Right cardiac atrium (tissue), 5 donors: ENCODE measurements around the gene TIMM10B. TPM values are rescaled to one million over a fixed set of nuclear protein-coding genes. Genes with fewer than 3 reads are reported as not detected.

ENCODE experiments used
- ATAC-seq, 2 donors: fragments of 200-7000 bp; cut with Tn5 transposase; one replicate each; pipeline versions ENCODE4 v1.8.0 to v1.9.1; 2020; ENCODE audit warnings: moderate library complexity in 2 of 2, mild to moderate bottlenecking in 1 of 2
- DNase-seq, 3 donors: peaks; one replicate each; pipeline ENCODE4 v3.0.0-alpha.2; 2020
- H3K27ac ChIP-seq: one replicate; pipeline ENCODE4 v1.5.1; 2013; ENCODE audit warnings: mild to moderate bottlenecking, low read length, control low read depth, moderate library complexity
- H3K27me3 ChIP-seq: one replicate; pipeline ENCODE4 v1.6.1; 2013; ENCODE audit not compliant: control insufficient read depth, insufficient read depth
- H3K4me1 ChIP-seq: one replicate; pipeline ENCODE4 v1.6.1; 2013; ENCODE audit warnings: low read length; ENCODE audit not compliant: control insufficient read depth, insufficient read depth
- H3K4me3 ChIP-seq: one replicate; pipeline ENCODE4 v1.5.1; 2013; ENCODE audit warnings: low read length, control low read depth
- H3K9me3 ChIP-seq: one replicate; pipeline ENCODE4 v1.6.1; 2013; ENCODE audit warnings: low read length; ENCODE audit not compliant: control insufficient read depth
- WGBS: extraction: QIAGEN DNeasy Blood & Tissue Kit; methylation state at CpG from one replicate; pipeline ENCODE4 v1.1.7; 2013; 5-methylcytosine and 5-hydroxymethylcytosine counted together
- intact Hi-C, 4 donors: fragments of 100-400 bp; cut with DNase I; formaldehyde crosslinking; loops; one replicate each; pipeline versions ENCODE4 v1.11.0 to v1.14.0; 2022 to 2023
- long read RNA-seq, 4 donors: library from polyadenylated mRNA; unstranded; transcript quantifications; one replicate each; pipeline ENCODE4 v2.0.0, GENCODE V29; 2020 to 2021
- polyA plus RNA-seq: library from polyadenylated mRNA; stranded (reverse); fragments of 200-250 nt; gene quantifications from one replicate; pipeline ENCODE4 v1.2.3, GENCODE V29; 2013
- total RNA-seq, 4 donors: library from RNA; stranded (reverse); fragmentation: NEBNext Ultra II Directional; extraction: Animal tissue kit (Norgen Biotek cat#: 25700); gene quantifications; one replicate each; pipeline ENCODE4 v1.2.1, GENCODE V29; 2021
- donor health status: healthy with polysubstance abuse.
- donor health status: DM: no; HTN: yes; CAD: no.
- donor health status: DM: no; HTN: no; CAD: no.
- donor health status: DM: no; HTN: yes; CAD: no; lungs with severe emphysema.
- donor health status: DM: yes; HTN: yes; CAD: no.

Gene TIMM10B
- 10 to 100 TPM; 21.5 to 28.9 (median 26.0) TPM for total RNA-seq
- 18.8 TPM for polyA plus RNA-seq
- long read RNA-seq, donor 1, transcript TIMM10B-201 (3 exons, 2,840 nt), result major isoform, 60 of 62 reads
- long read RNA-seq, donor 1, partial matches to known transcripts, result 0 of 62 reads
- long read RNA-seq, donor 1, other reads (novel, unspliced or antisense), result 0 of 62 reads
- long read RNA-seq, donor 2, transcript TIMM10B-201 (3 exons, 2,840 nt), result major isoform, 29 of 31 reads
- long read RNA-seq, donor 2, partial matches to known transcripts, result 0 of 31 reads
- long read RNA-seq, donor 2, other reads (novel, unspliced or antisense), result 1 of 31 reads
- long read RNA-seq, donor 3, transcript TIMM10B-201 (3 exons, 2,840 nt), result major isoform, 96 of 98 reads
- long read RNA-seq, donor 3, partial matches to known transcripts, result 0 of 98 reads
- long read RNA-seq, donor 3, other reads (novel, unspliced or antisense), result 1 of 98 reads
- long read RNA-seq, donor 4, transcript TIMM10B-201 (3 exons, 2,840 nt), result major isoform, 21 of 22 reads
- long read RNA-seq, donor 4, partial matches to known transcripts, result 0 of 22 reads
- long read RNA-seq, donor 4, other reads (novel, unspliced or antisense), result 1 of 22 reads

DNA sequence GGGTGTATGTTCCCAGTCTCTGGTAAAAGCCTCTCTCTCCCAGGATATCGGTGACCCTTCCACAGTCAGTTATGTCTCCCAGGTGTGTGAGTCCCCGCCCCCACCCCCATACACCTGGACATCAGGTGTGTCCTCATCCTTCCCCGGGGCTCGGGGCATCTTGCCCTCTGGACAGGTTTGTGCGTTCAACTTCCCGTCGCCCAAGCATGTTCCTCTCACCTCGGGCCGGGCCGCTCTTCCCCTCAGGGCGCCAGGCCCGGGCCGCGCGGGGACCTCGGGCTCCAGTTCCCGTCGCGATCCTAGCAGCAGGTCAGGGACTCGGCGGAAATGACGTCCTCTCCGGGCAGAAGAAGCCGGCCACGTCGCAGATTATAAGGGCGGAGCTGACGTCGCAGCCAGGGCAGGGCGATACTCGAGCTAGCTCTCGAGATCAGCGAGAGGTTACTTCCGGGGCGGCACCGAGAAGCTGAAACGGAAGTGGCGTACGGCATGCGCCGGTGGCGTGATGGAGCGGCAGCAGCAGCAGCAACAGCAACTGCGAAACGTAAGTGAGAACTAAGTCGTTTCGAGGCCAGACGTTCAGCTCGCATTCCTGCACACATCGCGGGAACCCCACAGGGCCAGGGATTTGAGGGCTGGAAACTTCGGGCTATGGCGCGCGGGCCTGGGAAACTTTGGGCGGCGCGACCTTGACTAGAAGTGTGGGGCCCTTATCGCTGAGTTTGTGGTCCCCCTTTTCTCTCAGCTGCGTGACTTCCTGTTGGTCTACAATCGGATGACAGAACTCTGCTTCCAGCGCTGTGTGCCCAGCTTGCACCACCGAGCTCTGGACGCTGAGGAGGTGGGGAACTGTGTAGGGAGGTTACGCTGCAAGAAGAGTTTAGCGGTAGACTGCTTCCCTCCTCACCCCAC lies at the start of gene TIMM10B, which contains the start of gene ARFIP2:
Gene TIMM10B, plus strand, starts transcription at position 490 of the 912 bp plus-strand sequence. Its CDS starts 16 bp downstream, at position 506.
Gene ARFIP2, minus strand, starts transcription at position 320 of the 912 bp plus-strand sequence. CDS start 910 bp downstream, outside the sequence.
- Histone ChIP-seq H3K4me3 (peak within 1 kb of the TSS; percentile 92), H3K27me3 (no peaks in the 10 kb centered on the region), H3K9me3 (no peaks in the 10 kb centered on the region), H3K4me1 (peaks cover 2% of the 10 kb centered on the region), H3K27ac (peak within 1 kb of the TSS; percentile 92)
- DNase-seq (peak; percentile 99 to 100 (median 99)), ATAC-seq (peak; percentile 97 to 98)
- under 1% methylated on average over 66 of the region's 66 CpGs for WGBS
- intact Hi-C loops, result no loop called here

DNA sequence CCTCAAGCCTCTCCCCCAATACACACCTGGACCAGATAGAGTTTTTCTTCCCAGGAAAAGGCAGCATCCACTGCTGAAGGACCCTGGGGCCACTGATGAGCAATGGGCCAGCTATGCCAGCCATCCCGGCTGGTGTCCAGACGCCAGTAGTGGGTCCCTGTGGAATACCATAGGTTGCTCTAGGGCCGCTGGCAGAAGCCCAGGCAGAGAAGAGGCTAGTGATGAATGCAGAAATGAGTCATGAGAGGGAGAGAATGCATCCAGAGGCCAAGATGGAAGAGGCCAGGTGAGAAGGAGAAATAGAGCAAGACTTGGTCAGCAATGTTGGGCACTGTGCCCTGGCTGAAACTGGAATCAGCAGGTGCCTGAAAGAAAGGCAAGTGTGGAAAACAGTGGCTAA lies 49.4 kb upstream of the TIMM10B start:
- Histone ChIP-seq H3K27me3 (no peaks in the 10 kb centered on the region), H3K9me3 (no peaks in the 10 kb centered on the region)

DNA sequence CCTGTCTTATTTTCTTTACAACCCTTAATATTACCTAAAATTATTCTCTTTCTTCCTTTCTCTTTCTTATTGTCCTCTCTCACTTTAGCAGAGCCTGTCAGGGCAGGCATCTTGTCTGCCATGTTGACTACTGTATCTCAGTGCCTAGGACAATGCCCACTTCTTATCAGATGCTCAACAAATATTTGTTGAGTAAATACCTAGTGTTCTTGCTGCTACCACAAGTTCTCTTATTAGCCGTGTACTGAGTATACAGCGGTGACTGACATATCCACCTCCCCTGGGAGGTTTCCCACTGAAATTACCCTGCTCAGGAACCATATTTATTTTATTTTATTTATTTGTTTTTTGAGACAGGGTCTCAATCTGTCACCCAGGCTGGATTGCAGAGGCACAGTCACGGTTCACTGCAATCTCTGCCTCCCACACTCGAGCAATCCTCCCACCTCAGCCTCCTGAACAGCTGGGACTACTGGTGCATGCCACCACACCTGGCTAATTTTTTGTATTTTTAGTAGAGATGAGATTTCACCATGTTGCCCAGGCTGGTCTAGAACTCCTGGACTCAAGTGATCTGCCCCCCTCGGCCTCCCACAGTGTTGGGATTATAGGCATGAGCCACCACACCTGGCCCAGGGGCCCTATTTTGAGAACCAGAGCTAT lies 47.2 kb upstream of the TIMM10B start:
- 74% methylated on average over 5 of the region's 5 CpGs for WGBS
- H3K27me3 ChIP-seq, result no peaks in the 10 kb centered on the region
- intact Hi-C loops, result no loop called here

More for the DNA sequence above, 49.4 kb upstream of the TIMM10B start:
- Histone ChIP-seq H3K4me1 (no peaks in the 10 kb centered on the region), H3K4me3 (no peak overlapping the region), H3K27ac (no peak overlapping the region)
- ATAC-seq, result no peak
- no peak for DNase-seq
- 86% methylated on average over 3 of the region's 3 CpGs for WGBS
- intact Hi-C loops, result no loop called here

DNA sequence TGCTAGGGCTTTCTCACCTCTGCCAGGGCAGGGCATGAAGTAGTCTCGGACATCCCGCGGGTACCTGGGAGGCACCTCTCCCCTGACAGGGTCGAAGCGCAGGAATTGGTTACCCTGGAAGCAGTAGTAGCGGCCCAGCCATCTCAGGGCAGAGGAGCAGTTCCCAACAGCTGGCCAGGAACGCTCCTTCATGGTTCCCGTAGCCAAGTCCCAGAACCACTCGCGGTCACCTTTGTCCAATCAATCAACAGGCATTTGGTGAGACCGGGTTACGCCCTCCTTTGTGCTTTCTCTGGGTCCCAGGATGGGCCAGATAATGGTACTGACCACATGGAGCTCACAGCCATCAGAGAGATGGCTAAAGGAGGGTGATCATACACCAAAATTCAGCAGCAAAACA lies 43.9 kb upstream of the TIMM10B start:
- Histone ChIP-seq H3K27me3 (no peaks in the 10 kb centered on the region), H3K27ac (no peak overlapping the region), H3K4me3 (no peak overlapping the region), H3K4me1 (no peaks in the 10 kb centered on the region), H3K9me3 (no peaks in the 10 kb centered on the region)
- ATAC-seq, result no peak
- 90% methylated on average over 12 of the region's 12 CpGs for WGBS
- intact Hi-C loops, result loop anchor here in 2 of 4 donors (5.0 kb wide), 2 partner anchors 55 to 70 kb away; no protein-coding TSS in a partner anchor
- no peak for DNase-seq

More for the DNA sequence above, 47.2 kb upstream of the TIMM10B start:
- Histone ChIP-seq H3K4me3 (no peak overlapping the region), H3K27ac (no peak overlapping the region), H3K9me3 (no peaks in the 10 kb centered on the region), H3K4me1 (no peaks in the 10 kb centered on the region)
- no peak for DNase-seq
- no peak for ATAC-seq

DNA sequence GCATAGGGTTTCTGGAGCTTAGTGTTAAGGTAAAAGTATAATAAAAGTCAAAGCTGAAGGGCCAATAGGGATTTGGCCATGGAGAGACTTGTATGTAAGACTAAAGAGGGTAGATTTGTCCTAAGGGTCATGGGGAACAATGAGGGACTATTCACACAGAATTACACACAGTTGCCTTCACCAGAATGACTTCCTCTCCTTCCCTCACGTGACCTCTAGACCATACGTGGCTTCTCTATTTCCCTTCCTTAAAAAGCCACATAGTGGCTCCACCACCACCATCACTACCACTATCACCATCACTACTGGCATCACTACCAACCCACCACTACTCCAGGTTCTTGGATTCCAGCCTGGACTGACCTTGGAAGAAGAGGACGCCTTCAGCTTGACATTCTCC lies 43.3 kb upstream of the TIMM10B start:
- H3K27me3 ChIP-seq, result no peaks in the 10 kb centered on the region
- no peak overlapping the region for H3K4me3 ChIP-seq
- intact Hi-C loops, result loop anchor here in 2 of 4 donors (5.0 kb wide), 2 partner anchors 56 to 69 kb away; no protein-coding TSS in a partner anchor
- no peaks in the 10 kb centered on the region for H3K4me1 ChIP-seq
- H3K27ac ChIP-seq, result no peak overlapping the region
- WGBS, result 61% methylated on average over 3 of the region's 3 CpGs
- no peak for DNase-seq
- H3K9me3 ChIP-seq, result no peaks in the 10 kb centered on the region
- ATAC-seq, result no peak

GRCh38 chr11:6438979-6439571 lies 42.2 kb upstream of the TIMM10B start:
- Histone ChIP-seq H3K27me3 (no peaks in the 10 kb centered on the region), H3K9me3 (no peaks in the 10 kb centered on the region), H3K27ac (no peak overlapping the region), H3K4me1 (no peaks in the 10 kb centered on the region), H3K4me3 (no peak overlapping the region)
- WGBS, result 0% methylated on average over 1 of the region's 1 CpG
- intact Hi-C loops, result loop anchor here in 2 of 4 donors (5.0 kb wide), 2 partner anchors 57 to 68 kb away; no protein-coding TSS in a partner anchor
- DNase-seq, result peak in 2 of 3 donors; percentile 36 to 71
- peak; percentile 39 to 59 for ATAC-seq

DNA sequence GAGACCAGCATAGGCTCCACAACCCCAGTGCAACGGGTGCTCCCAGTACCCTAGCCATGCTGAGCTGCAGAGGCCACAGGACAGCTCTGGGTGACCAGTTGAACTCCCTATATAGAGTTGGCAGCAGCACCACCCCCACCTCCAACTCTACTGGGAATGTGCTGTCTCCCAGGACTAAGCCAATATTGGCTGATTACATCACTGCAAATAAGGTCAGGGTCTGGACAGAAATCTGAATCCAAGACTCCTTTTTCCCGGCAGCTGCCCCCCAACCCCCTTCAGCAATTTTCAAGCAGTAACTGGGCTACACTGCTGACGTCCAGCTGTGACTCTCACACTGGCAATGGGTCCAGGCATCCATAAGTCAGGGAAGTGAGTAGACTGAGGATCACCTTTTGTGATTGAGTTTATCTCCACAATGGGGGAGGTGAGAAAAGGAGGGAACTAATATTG lies 40.4 kb upstream of the TIMM10B start, which contains the start of gene HPX:
Gene HPX, minus strand, starts transcription at position 82 of the 453 bp plus-strand sequence. Its CDS starts 24 bp downstream, at position 58.
- WGBS, result 65% methylated on average over 3 of the region's 3 CpGs
- Histone ChIP-seq H3K9me3 (no peaks in the 10 kb centered on the region), H3K4me3 (no peak within 1 kb of the TSS), H3K27ac (no peak within 1 kb of the TSS), H3K4me1 (no peaks in the 10 kb centered on the region), H3K27me3 (no peaks in the 10 kb centered on the region)
- no peak for DNase-seq
- ATAC-seq, result no peak
- intact Hi-C loops, result loop anchor here in 3 of 4 donors (5.0 to 10.0 kb wide), 2 partner anchors 59 to 64 kb away; no protein-coding TSS in a partner anchor

GRCh38 chr11:6442441-6442840 lies 38.9 kb upstream of the TIMM10B start:
- Histone ChIP-seq H3K27ac (no peak overlapping the region), H3K4me3 (no peak overlapping the region), H3K4me1 (no peaks in the 10 kb centered on the region), H3K27me3 (no peaks in the 10 kb centered on the region), H3K9me3 (no peaks in the 10 kb centered on the region)
- intact Hi-C loops, result loop anchor here in 3 of 4 donors (2.0 to 10.0 kb wide), 3 partner anchors 22 to 62 kb away; no protein-coding TSS in a partner anchor
- DNase-seq, result no peak
- ATAC-seq, result no peak
- 86% methylated on average over 4 of the region's 4 CpGs for WGBS

DNA sequence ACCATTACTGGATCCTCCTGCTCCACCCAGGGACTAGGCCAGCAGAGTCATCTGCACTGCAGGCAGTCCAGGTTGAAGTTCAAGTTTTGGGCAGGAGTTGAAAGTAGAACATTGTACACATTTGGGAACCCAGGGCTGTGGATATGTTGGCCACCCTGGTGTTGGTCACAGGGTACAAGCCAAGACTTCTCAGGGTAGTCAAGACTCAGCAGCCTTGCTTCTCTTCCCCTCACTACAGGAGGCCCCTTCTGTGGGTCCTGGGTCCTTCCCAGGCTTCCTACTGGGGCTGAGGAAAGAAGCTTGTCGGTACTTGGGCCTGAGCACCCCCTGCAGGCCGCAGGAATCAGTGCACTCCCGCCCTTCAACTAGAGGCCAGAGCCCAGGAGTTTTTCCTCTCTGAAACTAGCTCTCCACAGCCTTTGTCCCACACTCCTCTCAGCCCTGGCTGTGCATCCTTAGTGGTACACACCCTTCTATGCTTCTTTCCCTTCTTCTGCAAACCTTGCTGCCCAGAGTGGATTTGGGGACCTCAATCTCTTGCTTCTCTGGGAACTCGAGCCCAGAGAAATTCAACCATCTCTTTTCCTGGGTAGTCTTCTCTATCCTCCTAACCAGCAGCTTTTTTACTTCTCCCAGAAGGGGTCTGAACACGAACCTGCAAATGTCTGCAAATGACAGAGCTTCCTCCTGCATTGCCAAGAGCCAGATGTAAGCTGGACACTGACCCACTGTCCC lies 37.9 kb upstream of the TIMM10B start:
- 29% methylated on average over 5 of the region's 5 CpGs for WGBS

More for the DNA sequence above, 37.9 kb upstream of the TIMM10B start:
- H3K9me3 ChIP-seq, result no peaks in the 10 kb centered on the region
- no peaks in the 10 kb centered on the region for H3K4me1 ChIP-seq
- H3K27me3 ChIP-seq, result no peaks in the 10 kb centered on the region
- intact Hi-C loops, result loop anchor here in 3 of 4 donors (2.0 to 10.0 kb wide), 3 partner anchors 23 to 61 kb away; no protein-coding TSS in a partner anchor
- no peak overlapping the region for H3K4me3 ChIP-seq
- no peak overlapping the region for H3K27ac ChIP-seq
- ATAC-seq, result peak; percentile 68 to 84
- DNase-seq, result peak; percentile 57 to 78 (median 77)
